K562 (cell line): ENCODE data around the gene LY6G6F. TPM values are rescaled to one million over a fixed set of nuclear protein-coding genes. Genes with fewer than 3 reads are reported as not detected.

Source experiments
- ARID1B ChIP-seq: fragments of 450-650 bp; IDR thresholded peaks from 2 replicates; pipeline ENCODE4 v1.6.1; 2016; ENCODE audit warnings: antibody characterized with exemption, mild to moderate bottlenecking, inconsistent platforms
- ATF7 ChIP-seq: fragments of 450-650 bp; IDR thresholded peaks from 2 replicates; pipeline ENCODE4 v1.7.1; 2014; ENCODE audit warnings: mild to moderate bottlenecking, moderate library complexity
- CHD2 ChIP-seq: IDR thresholded peaks from 2 replicates; pipeline ENCODE4 v1.6.1; 2011; ENCODE audit warnings: low read depth, low read length
- ETV1 ChIP-seq: fragments of 450-650 bp; conservative IDR thresholded peaks from 2 replicates; pipeline ENCODE4 v1.6.1; 2016; ENCODE audit warnings: missing genetic modification characterization, control low read depth, low read depth, missing compliant biosample characterization
- HMG20B ChIP-seq: fragments of 250-450 bp; sonication (Bioruptor Pico); IDR thresholded peaks from 2 replicates; pipeline ENCODE4 v1.5.0; 2021; ENCODE audit warnings: mild to moderate bottlenecking
- JUNB ChIP-seq: fragments of 450-650 bp; formaldehyde crosslinking; conservative IDR thresholded peaks from 2 replicates; pipeline ENCODE4 v1.4.0; 2020; ENCODE audit warnings: mild to moderate bottlenecking
- JUND ChIP-seq, 2 experiments: IDR thresholded peaks; 2 replicates in 1 of 2; 3 replicates in 1 of 2; pipeline ENCODE4 v1.6.1; 2011; ENCODE audit warnings: borderline replicate concordance in 2 of 2, low read depth in 2 of 2, low read length in 2 of 2, improper control_type of control experiment in 1 of 2, missing biosample characterization in 1 of 2, missing genetic modification characterization in 1 of 2, missing genetic modification reagents in 1 of 2
- L3MBTL2 ChIP-seq: fragments of 450-650 bp; IDR thresholded peaks from 2 replicates; pipeline ENCODE4 v1.6.1; 2016; ENCODE audit warnings: mild to moderate bottlenecking, moderate library complexity
- NFIX ChIP-seq: fragments of 250-450 bp; sonication (Bioruptor Pico); IDR thresholded peaks from 2 replicates; pipeline ENCODE4 v1.4.0; 2020; ENCODE audit warnings: low read depth, mild to moderate bottlenecking, moderate library complexity
- NR4A1 ChIP-seq, 2 experiments: fragments of 250-450 bp in 1 of 2; fragments of 450-650 bp in 1 of 2; sonication (Bioruptor Pico) in 1 of 2; IDR thresholded peaks; 2 replicates each; pipeline versions ENCODE4 v1.4.0 to v1.6.1; 2016 to 2020; ENCODE audit warnings: mild to moderate bottlenecking in 2 of 2, missing compliant biosample characterization in 1 of 2, missing genetic modification characterization in 1 of 2, moderate library complexity in 1 of 2
- NUFIP1 ChIP-seq: fragments of 450-650 bp; IDR thresholded peaks from 2 replicates; pipeline ENCODE4 v1.6.1; 2018; ENCODE audit not compliant: partially characterized antibody
- PBX2 ChIP-seq, 2 experiments: IDR thresholded peaks in 1 of 2; conservative IDR thresholded peaks in 1 of 2; 2 replicates each; pipeline ENCODE4 v1.6.1; 2016; ENCODE audit warnings: low read depth in 2 of 2, mild to moderate bottlenecking in 1 of 2, missing compliant biosample characterization in 1 of 2, missing genetic modification characterization in 1 of 2, moderate library complexity in 1 of 2
- RHOXF2B ChIP-seq: fragments of 250-450 bp; sonication (Bioruptor Pico); conservative IDR thresholded peaks from 2 replicates; pipeline ENCODE4 v1.5.1; 2021
- SMAD1 ChIP-seq: fragments of 150-350 bp; IDR thresholded peaks from 2 replicates; pipeline ENCODE4 v1.6.1; 2014; ENCODE audit warnings: low read length, low read depth; ENCODE audit not compliant: partially characterized antibody
- SMC3 ChIP-seq: conservative IDR thresholded peaks from 2 replicates; pipeline ENCODE4 v1.6.1; 2011; ENCODE audit warnings: low read depth, low read length, improper control_type of control experiment; ENCODE audit not compliant: insufficient read depth
- TAF9B ChIP-seq: fragments of 450-650 bp; IDR thresholded peaks from 2 replicates; pipeline ENCODE4 v1.6.1; 2018; ENCODE audit warnings: mild to moderate bottlenecking; ENCODE audit not compliant: partially characterized antibody
- TBL1XR1 ChIP-seq, 2 experiments: IDR thresholded peaks; 2 replicates each; pipeline ENCODE4 v1.6.1; 2012; ENCODE audit warnings: improper control_type of control experiment in 2 of 2, low read length in 2 of 2, mild to moderate bottlenecking in 1 of 2
- TCF3 ChIP-seq: sonication (generic); formaldehyde crosslinking; IDR thresholded peaks from 2 replicates; pipeline ENCODE4 v1.4.0; 2020; ENCODE audit warnings: mild to moderate bottlenecking, missing genetic modification reagents
- ZBTB5 ChIP-seq: fragments of 450-650 bp; IDR thresholded peaks from 2 replicates; pipeline ENCODE4 v1.6.1; 2017; ENCODE audit warnings: antibody characterized with exemption
- ZBTB7A ChIP-seq: IDR thresholded peaks from 2 replicates; pipeline ENCODE4 v1.6.1; 2011; ENCODE audit warnings: low read depth, mild to moderate bottlenecking, low read length, moderate library complexity, borderline replicate concordance; ENCODE audit not compliant: control insufficient read depth
- ZNF239 ChIP-seq: fragments of 250-450 bp; sonication (Bioruptor Pico); IDR thresholded peaks from 2 replicates; pipeline ENCODE4 v1.4.0; 2020; ENCODE audit warnings: mild to moderate bottlenecking
- ZNF431 ChIP-seq: sonication (generic); formaldehyde crosslinking; IDR thresholded peaks from 2 replicates; pipeline ENCODE4 v1.8.0; 2022; ENCODE audit warnings: mild to moderate bottlenecking, missing genetic modification reagents
- ZNF75A ChIP-seq: fragments of 450-650 bp; formaldehyde crosslinking; IDR thresholded peaks from 2 replicates; pipeline ENCODE4 v1.4.0; 2020; ENCODE audit warnings: mild to moderate bottlenecking
- polyA plus RNA-seq, 8 experiments: library from polyadenylated mRNA; depleted of rRNA in 4 of 8; stranded (reverse) in 5 of 8; unstranded in 3 of 8; fragments of >200 nt; fragmentation: Nextera tagmentation in 2 of 8; fragmentation: Illumina TruSeq in 1 of 8; extraction: Ambion mirVana in 2 of 8; extraction: Trizol in 1 of 8; gene quantifications; 2 replicates each; pipeline versions ENCODE4 v1.2.1 to v1.2.3, GENCODE V29; 2011 to 2014; ENCODE audit warnings: inconsistent platforms in 1 of 8, missing spikeins in 1 of 8
- total RNA-seq, 7 experiments: library from RNA; depleted of rRNA in 6 of 7; stranded (reverse); fragments of >200 nt in 6 of 7; fragmentation: Illumina TruSeq in 2 of 7; extraction: Trizol in 2 of 7; gene quantifications; 2 replicates each; pipeline versions ENCODE4 v1.2.1 to v1.2.3, GENCODE V29; 2011 to 2021; ENCODE audit warnings: low replicate concordance in 1 of 7

The LY6G6F gene
- total and polyA plus RNA-seq, 9 of the 15 experiments (the other 6 are each of a cell fraction or from before 2014, with no cell fraction given): 0.14 to 0.50 (median 0.28) TPM; not detected in 2

DNA sequence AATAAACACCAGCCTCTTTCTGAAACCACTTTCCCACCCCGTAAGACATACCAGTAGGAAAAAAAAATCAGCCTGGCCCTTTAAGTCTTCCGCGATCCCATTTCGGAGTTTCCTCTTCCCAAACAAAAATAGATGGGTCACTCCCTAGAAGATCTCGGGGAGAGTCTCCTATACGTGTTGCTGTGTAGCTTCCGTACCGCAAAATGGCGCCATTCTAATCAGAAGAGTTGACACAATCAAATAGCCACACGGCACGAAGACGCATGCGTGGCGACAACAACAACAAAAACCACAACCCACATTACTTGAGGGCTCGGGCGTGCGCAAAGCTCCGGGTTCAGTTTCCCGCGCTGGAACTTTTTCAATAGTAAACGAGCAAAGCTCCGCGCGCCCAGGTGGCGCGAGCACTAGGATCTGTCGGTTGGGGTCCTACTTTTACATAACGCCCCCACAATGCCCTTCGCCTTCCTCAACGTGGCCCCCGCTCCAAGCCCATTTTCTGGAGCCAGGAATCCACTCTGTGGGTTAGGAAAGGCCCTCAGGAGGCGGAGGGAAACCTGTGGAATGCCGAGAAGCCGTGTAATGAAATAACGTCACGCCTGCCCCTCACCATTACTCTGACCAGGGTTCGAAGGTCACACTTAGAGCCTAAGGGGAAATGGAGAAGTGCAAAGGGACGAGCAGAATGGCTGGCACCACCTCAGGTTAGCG is 41.7 kb upstream of the LY6G6F start, which contains the start of gene GPANK1 (continued):
- TF ChIP-seq PBX2 (CRISPR knock-in tag; IDR thresholded peaks at IDR 0.05; ENCODE audit: low read depth): no peak
- no peak for TF ChIP-seq PBX2 (tag; conservative IDR thresholded peaks at IDR 0.05; ENCODE audit: low read depth)
- TF ChIP-seq ZBTB5: no peak
- TF ChIP-seq ATF7: peak; percentile 87
- TF ChIP-seq TBL1XR1 (IDR thresholded peaks at IDR 0.05; ENCODE audit: low read length in 2 of 2): peak in 1 of 2 experiments; percentile 54; a peak in 2 of 4 replicates
- TF ChIP-seq ZNF431: 0 out of 2 replicates have a peak, but pooled peaks have one; percentile 61
- no peak for TF ChIP-seq ZBTB7A
- peak; percentile 20; the same call in 1 of the 2 replicates for TF ChIP-seq CHD2
- TF ChIP-seq SMAD1: peak; percentile 55
- peak; percentile 40 for TF ChIP-seq ZNF239 (CRISPR knock-in tag)
- no peak; the same call in 1 of the 2 replicates for TF ChIP-seq HMG20B (CRISPR knock-in tag)
- TF ChIP-seq RHOXF2B: no peak
- TF ChIP-seq JUNB: no peak
- no peak for TF ChIP-seq TAF9B
- TF ChIP-seq NUFIP1: no peak
- TF ChIP-seq TCF3 (CRISPR knock-in tag): peak; percentile 48
- TF ChIP-seq ARID1B: no peak
- TF ChIP-seq JUND (IDR thresholded peaks at IDR 0.05; ENCODE audit: borderline replicate concordance, low read depth, low read length): 0 out of 2 replicates have a peak, but pooled peaks have one; percentile 62
- TF ChIP-seq JUND (tag; IDR thresholded peaks at IDR 0.05; ENCODE audit: borderline replicate concordance, low read depth, low read length): peak; percentile 78; the same call in 2 of the 3 replicates
- TF ChIP-seq SMC3: peak; percentile 23; the same call in 1 of the 2 replicates
- TF ChIP-seq NR4A1 (CRISPR knock-in tag; IDR thresholded peaks at IDR 0.05): peak; percentile 28; the same call in 1 of the 2 replicates
- peak; percentile 67; the same call in 1 of the 2 replicates for TF ChIP-seq NR4A1 (tag; IDR thresholded peaks at IDR 0.05)
- peak; percentile 97 for TF ChIP-seq L3MBTL2
- no peak for TF ChIP-seq NFIX
- TF ChIP-seq ZNF75A (CRISPR knock-in tag): 0 out of 2 replicates have a peak, but pooled peaks have one; percentile 31
- peak; percentile 70 for TF ChIP-seq ETV1
